PFSK-1 (cell line): ENCODE results near the gene LARP4B.

Source experiments
- FOXP2 ChIP-seq: optimal IDR thresholded peaks from 2 replicates; pipeline ENCODE3; 2011; ENCODE audit warnings: borderline replicate concordance, control low read depth, inconsistent platforms; ENCODE audit not compliant: insufficient read depth; ENCODE audit errors: extremely low read length, extremely low read depth
- SIN3A ChIP-seq: IDR thresholded peaks from 2 replicates; pipeline ENCODE4 v1.6.1; 2012; ENCODE audit warnings: mild to moderate bottlenecking, low read length, moderate library complexity, borderline replicate concordance; ENCODE audit not compliant: insufficient read depth

- TF ChIP-seq SIN3A, result no peak
- no peak for TF ChIP-seq FOXP2
Observed at GRCh38 chr10:791639-792038, 139.9 kb downstream of the LARP4B start.
